HUDEP-2 (cell line): Measurements from ENCODE around the gene ELP2.
"Not testable (repeated sequence)": the region's sequence is repeated elsewhere in the genome, so short reads cannot be mapped to it uniquely, and the experiment has no call there.

ENCODE experiments used
- DNase-seq, 76 experiments: peaks; one replicate each; lab custom pipeline; 2025; ENCODE audit not compliant: unreplicated experiment in 76 of 76; lab: John Stamatoyannopoulos, UW

Gene ELP2, protein sequence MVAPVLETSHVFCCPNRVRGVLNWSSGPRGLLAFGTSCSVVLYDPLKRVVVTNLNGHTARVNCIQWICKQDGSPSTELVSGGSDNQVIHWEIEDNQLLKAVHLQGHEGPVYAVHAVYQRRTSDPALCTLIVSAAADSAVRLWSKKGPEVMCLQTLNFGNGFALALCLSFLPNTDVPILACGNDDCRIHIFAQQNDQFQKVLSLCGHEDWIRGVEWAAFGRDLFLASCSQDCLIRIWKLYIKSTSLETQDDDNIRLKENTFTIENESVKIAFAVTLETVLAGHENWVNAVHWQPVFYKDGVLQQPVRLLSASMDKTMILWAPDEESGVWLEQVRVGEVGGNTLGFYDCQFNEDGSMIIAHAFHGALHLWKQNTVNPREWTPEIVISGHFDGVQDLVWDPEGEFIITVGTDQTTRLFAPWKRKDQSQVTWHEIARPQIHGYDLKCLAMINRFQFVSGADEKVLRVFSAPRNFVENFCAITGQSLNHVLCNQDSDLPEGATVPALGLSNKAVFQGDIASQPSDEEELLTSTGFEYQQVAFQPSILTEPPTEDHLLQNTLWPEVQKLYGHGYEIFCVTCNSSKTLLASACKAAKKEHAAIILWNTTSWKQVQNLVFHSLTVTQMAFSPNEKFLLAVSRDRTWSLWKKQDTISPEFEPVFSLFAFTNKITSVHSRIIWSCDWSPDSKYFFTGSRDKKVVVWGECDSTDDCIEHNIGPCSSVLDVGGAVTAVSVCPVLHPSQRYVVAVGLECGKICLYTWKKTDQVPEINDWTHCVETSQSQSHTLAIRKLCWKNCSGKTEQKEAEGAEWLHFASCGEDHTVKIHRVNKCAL

DNA sequence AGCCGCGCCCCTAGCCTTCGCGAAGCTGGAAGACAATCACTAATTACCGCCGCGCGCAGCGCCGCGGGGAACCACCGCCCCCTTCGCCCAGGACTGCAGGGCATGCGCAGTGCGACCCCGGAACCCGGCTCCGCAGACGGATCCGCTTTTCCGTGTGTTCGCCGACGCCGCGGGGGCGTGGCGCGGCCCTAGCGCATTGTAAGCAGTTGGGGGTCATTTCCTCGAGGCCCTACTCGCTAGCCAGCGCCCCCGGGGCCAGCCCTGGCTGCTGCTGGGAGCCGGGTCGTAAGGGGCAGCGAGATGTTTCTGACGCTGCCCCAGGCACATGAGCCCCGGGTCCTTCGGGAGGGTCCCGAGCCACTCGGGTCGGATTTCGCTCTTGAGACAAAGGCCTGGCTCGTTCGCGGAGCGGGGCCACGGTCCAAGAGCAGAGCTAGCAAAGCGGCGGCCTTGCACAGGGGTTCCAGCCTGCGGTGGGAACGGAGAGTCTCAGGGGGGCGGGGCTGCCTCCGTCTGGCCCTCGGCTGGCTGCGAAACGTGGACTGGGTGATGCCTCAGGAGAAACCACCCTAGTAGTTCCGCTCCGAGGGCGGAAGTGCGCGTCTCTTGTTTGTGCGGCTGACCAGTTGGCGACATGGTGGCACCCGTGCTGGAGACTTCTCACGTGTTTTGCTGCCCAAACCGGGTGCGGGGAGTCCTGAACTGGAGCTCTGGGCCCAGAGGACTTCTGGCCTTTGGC lies at the start of gene ELP2, which contains the start of gene SLC39A6:
Gene ELP2 (plus strand): TSS at position 600 of the 739 bp plus-strand sequence. CDS start 35 bp downstream, at position 635.
Gene SLC39A6 (minus strand): TSS at position 41 of the 739 bp plus-strand sequence. CDS start 2,333 bp downstream, outside the sequence.
- peak; percentile 14 to 98 (median 90) for DNase-seq

DNA sequence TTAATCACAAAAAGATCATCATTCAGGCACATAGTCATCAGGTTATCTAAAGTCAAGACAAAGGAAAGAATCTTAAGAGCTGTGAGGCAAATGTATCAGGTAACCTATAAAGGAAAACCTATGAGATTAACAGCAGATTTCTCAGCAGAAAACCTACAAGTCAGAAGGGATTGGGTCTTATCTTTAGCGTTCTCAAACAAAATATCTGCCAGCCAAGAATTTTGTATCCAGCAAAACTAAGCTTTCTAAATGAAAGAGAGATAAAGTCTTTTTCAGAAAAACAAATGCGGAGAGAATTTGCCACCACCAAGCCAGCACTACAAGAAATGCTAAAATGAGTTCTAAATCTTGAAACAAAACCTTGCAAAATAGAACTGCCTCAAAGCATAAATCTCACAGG lies 48.6 kb upstream of the ELP2 start:
- DNase-seq = not testable (repeated sequence)

DNA sequence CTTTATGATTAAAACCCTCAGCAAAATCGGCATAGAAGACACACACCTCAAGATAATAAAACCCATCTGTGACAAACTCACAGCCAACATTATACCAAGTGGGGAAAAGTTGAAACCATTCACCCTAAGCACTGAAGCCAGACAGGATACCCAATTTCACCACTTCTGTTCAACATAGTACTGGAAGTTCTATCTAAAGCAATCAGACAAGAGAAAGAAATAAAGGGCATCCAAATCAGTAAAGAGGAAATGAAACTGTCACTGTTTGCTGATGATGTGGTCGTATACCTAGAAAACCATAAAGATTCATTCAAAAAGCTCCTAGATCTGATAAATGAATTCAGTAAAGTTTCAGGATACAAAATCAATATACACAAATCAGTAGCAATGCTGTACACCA lies 46.0 kb upstream of the ELP2 start:
- DNase-seq = no peak

DNA sequence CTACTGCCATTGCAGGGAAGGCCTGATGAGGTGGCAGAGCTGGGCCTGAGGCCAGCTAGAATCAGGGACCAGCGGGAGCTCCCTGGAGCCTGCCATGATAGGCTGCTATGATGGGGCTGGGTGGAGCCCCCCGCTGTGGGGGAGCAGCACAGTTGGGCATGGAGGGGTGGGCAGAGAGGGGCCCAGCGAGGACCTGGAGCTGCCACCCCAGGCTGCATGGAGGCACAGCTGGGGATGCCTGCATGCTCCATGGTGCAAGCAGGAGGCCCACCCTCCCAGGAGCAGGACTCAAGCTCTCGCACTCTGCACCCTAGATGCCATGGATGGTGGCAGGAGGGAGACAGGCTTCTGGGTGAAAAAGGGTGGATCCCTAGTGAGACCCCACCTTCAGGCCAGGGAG lies 44.5 kb upstream of the ELP2 start:
- no peak for DNase-seq

DNA sequence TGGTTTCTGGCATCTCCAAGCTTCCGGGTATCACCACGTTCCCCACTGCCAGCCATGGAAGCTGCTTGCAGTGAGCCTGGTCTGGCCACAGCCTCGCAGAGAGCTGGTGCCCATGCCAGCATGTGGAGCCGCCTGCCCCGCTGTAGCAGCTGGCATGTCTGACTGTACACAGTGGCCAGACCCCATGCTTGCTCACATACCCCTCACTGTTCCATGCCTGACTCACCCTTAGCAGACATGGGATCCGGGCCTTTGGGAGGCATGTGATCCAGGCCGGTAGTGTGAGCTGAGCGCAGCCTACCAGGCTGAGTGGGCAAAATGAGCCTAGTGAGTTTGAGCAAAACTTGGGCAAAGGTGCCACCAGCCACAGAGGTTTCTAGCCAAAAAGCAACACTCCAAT lies 43.5 kb upstream of the ELP2 start:
- DNase-seq = no peak

DNA sequence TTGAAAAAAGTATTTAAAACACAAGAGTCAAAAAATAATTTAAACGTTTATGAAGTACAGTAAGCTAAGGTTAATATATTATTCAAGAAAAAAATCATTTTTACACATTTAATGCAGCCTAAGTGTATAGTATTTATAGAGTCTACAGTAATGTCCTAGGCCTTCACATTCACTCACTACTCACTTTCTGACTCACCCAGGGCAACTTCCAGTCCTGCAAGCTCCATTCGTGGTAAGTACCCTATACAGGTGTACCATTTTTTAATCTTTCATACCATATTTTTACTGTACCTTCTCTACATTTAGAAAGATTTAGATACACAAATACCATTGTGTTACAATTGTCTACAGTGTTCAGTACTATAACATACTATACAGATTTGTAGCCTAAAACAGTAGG lies 41.4 kb upstream of the ELP2 start:
- DNase-seq = no peak

DNA sequence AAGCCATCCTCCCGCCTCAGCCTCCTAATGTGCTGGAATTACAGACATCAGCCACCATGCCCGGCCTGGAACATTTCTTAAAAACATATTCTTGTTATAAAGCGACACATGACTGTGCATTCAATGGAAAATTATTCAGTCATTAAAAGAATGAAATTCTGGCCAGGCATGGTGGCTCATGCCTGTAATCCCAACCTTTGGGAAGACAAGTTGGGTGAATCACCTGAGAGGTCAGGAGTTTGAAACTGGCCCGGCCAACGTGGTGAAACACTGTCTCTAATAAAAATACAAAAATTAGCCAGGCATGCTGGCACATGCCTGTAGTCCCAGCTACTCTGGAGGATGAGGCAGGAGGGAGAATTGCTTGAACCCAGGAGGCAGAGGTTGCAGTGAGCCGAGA lies 40.7 kb upstream of the ELP2 start:
- DNase-seq = no peak

DNA sequence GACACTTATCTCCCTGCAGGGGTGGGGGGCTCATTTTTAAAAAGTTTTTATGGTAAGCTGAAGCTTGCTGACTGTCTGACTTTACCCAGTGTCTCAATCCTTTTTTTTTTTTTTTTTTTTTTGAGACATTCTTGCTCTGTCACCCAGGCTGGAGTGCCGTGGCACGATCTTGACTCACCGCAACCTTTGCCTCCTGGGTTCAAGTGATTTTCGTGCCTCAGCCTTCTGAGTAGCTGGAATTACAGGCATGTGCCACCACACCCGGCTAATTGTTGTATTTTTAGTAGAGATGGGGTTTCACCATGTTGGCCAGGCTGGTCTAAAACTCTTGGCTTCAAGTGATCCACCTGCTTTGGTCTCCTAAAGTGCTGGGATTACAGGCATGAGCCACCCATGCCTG lies 37.6 kb upstream of the ELP2 start:
- DNase-seq = not testable (repeated sequence)

DNA sequence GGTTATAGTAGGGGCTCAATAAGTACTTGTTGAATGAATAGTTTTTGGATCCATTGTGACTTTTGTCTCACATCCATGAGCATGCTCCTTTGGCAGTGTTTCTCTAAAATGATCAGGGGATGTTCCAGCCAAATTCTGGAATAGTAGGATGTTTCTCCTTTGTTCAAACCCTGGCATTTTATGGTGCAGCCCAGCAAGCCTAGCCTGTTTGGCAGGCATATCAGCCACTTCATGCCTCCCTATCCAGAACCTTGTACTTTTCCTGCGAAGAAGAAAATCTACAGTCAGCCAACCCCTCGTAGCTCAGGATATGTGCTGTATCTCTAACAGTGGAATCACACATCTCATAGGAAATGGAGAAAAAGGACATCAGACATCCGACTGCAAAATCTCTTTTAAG lies 35.3 kb upstream of the ELP2 start:
- DNase-seq = no peak

DNA sequence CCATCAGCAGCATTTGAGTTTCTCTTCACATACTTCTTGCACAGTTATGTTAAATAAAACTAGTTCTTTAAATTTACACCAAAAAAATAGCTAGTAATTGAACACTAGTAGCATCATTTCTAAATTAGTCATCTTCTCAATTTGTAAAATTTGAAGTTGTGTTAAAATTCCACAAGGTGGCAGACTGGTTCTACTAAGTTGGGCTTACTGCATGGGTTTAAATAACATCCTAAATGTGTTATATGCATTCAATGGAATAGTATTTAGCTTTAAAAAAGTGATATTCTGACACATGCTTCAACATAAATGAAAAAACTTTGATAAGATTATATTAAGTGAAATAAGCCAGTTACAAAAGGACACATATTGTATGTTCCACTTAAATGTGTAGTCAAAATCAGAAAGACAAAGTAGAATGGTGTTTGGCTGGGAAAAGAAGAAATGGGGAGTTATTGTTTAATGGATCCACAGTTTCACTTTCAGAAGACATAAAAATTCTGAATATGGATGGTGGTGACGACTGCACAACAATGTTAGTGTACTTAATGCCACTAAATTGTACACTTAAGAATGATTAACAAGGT lies 33.7 kb upstream of the ELP2 start:
- DNase-seq = peak in 25 of 76 experiments; percentile 1 to 68 (median 33)

DNA sequence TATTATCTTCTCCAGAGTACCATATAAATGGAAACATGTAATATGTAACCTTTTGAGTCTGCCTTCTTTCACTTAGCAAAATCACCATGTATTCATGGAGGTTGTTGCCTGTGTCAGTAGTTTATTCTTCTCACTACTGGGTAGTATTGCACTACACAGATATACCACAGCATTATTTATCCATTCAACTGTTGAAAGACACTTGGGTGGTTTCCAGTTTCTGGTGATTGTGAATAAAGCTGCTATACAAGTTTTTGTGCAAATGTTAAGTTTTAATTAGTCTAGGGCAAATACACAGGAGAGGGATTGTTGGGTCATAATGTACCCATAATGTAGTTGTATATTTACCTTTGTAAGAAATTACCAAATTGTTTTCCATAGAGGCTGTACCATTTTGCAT lies 32.7 kb upstream of the ELP2 start:
- DNase-seq = no peak

DNA sequence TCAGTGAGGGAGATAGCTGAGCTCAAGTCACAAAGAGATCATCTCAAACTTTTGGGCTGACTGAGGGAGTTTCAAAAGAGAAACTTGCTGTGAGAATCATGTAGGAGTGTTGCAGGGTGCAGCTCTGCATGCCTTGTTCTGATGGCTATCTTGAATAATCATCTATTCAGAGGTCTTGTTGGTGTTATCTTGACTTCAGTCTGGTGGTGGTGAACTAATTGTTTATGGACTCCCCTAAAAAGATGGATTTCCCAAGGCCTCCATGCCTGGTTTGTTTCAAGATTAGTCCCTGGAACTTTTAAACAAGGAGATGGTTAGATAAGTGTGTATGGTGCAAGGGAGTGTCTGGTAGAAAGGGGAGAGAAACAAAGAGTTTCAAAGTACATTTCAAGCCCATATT lies 30.4 kb upstream of the ELP2 start:
- peak in 12 of 76 experiments; percentile 7 to 62 (median 20) for DNase-seq

DNA sequence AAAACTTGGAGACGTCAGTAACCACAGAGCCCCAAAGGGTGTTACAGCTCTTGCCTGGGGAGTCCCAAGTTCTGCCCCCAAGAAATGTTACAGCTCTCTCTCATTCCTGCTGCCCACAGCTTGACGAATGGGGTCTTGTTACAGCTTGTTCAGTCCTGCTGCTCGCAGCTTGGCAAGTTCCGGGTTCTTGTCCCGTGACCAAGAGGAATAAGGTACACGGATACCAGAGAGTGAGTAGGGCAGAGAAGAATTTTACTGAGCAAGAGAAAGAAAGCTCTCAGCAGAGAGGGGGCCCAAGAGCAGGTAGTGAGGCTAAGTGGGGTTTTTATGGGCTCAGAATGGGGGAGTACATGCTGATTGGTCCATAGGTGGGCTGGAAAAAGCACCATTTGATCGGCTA lies 27.8 kb upstream of the ELP2 start:
- no peak for DNase-seq

DNA sequence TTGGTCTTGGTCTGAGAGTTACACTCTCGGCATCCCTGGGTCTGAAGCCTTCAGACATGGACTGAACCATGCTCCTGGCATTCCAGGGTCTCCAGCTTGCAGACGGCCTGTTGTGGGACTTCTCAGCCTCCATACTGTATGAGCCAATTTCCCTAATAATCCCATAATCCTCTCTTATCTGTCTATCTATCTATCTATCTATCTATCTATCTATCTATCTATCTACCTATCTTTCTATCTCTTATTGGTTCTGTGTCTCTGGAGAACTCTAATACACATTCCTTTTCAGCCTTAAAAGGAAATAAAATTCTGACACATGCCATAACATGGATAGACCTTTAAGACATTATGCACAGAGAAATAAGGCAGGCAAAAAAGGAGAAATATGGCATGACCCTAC lies 24.9 kb upstream of the ELP2 start:
- DNase-seq = no peak

DNA sequence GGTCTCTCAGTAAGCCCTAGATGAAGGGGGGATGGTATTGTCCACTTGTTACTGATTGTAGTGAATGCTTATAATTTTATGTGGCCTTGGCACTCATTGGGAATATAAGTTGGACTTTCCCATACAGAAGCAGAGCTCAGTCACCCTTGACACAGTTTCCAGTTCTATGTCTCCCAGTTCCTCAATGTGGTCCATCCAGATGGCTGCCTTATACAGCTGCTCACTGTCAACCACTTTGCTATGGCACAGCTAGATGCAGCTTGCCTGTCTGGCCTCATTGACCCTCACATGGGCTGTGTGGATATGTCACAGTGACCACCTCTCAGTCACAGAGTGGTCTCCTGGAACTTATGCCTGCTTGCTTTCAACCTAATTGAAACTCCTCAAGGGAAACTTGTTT lies 22.2 kb upstream of the ELP2 start:
- DNase-seq = no peak

DNA sequence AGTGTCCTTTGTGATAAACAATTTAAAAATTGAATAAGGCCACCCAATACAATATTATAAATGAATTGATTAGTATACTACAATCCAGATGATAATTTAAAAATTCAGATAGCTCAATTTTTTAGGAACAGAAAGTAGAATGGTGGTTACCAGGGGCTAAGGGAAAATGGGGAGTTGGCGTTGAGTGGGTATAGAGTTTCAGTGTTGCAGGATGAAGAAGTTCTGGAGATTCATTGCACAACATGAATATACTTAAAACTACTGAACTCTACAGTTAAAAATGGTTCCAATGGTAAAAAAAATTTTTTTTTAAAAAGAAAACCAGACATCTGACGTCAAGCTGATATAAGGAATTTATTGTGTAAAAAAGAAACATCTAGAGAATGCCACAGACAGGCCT lies 21.5 kb upstream of the ELP2 start:
- no peak for DNase-seq

DNA sequence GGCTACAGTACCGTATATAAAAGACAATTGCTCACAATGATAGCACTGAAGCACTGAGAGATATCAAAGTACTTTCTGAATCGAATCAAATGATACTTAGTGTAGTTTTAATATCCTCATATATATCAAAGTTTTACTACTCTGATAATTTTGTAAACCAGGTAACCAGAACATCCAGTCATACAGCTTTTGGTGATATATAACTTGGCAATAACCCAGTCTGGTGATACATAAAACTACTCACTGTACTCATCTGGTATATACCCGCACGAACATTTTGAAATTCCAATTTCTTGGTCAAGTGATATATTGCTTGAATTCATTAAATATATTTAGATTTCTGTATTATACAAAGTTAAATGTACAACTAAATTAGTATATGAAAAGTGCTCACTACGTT lies 21.1 kb upstream of the ELP2 start:
- DNase-seq = no peak

DNA sequence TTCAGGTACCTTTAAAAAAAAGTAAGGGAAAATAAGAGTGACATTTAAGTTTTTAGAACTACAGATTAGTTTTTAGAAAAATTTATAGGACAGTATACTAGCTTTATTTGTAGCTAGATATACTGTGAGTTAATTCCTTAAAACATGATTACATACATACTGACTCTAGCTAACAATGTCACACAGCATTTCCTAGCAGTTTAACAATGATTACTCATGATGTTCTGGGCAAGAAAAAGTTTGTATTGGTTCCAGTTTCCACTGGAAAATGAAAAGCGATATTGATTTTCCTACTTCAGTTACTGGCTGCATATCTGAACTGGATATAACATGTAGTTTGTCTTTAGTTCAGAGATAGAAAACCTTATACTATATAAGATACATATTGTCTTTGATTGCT lies 20.0 kb upstream of the ELP2 start:
- DNase-seq = no peak

DNA sequence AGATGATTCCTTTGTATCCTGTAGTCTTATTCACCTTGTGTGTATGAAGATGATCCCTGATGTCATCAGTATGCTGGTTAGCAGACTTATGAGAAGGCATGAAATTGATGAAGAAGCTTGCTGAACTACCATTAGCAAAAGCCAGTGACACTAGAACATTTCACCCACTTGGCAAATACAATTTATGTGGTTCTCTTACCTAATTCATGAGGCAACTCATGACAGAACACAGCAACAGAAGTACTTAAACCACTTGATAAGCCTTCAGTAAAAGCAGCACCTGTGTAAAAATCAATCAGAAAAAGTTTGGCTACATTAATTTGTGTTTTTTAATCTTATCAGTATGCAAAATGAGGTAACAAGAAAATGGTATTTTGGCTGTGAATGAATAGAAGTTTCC lies 17.4 kb upstream of the ELP2 start:
- no peak for DNase-seq

DNA sequence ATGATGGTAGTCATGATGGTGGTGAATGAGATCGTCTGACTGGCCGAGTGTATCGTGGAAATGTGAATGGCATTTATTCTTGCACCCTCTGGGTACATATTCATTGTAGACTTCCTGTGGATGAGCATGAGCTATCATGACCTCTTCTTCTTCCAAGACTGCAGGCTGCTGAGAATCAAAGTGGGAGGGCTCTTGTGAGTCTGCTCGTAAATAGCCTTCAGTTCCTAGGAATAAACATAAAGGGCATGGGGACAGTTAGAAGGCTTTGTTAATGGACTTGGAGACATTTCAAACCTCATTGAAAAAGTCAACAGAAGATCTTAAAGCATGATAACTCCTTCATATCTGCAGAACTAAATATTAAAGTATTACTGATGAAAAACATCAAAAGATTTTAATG lies 15.4 kb upstream of the ELP2 start:
- no peak for DNase-seq

DNA sequence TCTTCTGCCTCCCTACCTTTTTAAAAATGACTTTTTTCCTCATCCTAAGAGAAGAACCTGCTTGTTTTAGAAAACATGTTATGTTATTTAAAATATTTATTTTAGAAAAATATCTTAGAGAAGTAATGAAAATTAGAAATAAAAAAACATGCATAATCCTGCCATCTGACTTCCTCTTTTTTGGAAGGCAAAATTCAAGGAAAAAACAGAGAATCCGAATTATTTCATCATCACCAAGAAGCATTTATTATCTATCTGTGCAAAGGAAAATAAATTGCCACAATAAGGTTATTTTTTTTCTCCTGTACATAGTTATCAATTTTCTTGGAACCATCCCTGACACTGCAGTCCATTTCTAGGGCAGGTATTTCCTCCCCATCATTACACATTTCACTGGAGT lies 15.0 kb upstream of the ELP2 start:
- DNase-seq = no peak
